Measurements from ENCODE around the gene TLR5.
A peak's percentile ranks its signal among the peaks of the same experiment; 100 is the strongest.
"Not testable (repeated sequence)": the region's sequence is repeated elsewhere in the genome, so short reads cannot be mapped to it uniquely, and the experiment has no call there.

Gene TLR5

DNA sequence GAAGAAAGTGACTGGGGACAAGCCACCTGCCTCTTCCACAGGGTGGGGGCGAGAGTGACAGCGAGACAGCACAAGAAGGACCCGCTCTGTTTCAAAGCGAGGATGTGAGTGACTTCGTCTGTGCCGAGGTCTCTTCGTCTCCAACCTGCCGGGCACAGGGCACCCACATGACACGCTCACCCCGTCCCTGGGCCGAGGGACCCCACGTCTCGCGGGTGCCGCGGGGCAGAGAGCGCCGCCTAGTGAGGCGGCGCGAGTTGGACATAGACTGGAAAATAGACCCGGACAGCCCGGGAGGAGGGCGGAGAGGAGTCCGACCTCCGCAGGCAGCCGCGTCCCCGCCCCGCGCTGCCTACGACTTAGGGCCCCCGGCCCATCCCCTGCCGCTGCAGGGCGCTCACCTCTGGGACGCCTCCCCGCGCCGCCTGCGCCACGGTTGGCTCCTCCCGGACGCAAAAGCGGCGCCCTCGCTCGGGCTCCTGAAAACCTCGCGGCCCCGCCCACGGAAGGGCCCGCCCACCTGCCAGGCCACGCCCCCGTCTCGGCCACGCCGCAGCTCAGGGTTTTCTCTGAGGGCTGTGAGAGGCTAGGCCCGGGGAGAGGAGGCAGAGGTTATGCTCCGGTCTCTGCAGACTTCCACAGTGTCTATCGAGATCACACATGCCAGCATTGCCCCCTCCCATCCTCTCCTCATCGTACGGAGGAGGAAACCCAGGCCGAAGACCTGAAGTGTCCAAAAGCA, at the start of gene TLR5:
Gene TLR5, minus strand, starts transcription at position 454 of the 742 bp plus-strand sequence. CDS start 30,217 bp downstream, outside the sequence.
- DNase-seq (ENCODE audit: low spot score), result peak; percentile 95

- DNase-seq (ENCODE audit: low spot score), result no peak
These were observed 47.1 kb upstream of the TLR5 start for GRCh38 chr1:223189903-223190724.

GRCh38 chr1:223189525-223189902, 46.5 kb upstream of the TLR5 start:
- DNase-seq (ENCODE audit: low spot score), result no peak

DNA sequence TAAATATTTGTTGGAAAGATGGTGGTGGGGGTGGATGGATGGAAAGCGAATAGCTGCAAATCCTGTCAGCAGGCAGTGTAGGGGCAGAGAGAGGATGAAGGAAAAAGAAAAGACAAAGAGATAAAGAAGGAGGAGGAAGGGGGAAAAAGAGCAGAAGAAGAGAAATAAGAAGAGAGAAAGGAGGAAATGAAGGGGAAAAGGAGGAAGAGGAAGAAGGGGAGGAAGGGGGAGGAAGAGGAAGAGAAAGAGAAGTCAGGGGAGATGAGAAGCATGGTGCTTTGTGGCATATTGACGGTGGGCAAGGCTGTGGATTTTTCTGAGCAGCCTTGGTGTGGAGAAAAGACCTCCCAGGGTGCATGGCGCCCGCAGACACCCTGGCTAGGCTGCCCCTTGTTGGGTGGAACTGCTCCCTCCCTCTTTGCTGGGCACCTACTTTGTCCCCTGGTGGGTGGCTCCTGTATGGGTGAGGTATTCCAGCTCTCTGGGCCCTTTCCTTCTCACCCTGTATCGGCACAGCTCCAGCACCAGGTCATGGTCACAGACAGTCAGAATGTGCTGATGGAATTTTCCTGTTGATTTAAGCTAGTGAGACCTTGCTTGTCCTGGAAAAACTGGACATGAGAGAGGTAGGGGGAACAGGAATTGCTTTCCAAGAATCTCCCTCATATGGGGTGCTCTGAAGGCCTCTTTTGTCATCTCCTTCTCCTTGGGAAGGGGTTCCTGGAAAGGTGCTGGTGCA, 45.7 kb upstream of the TLR5 start:
- DNase-seq (ENCODE audit: low spot score), result no peak

DNA sequence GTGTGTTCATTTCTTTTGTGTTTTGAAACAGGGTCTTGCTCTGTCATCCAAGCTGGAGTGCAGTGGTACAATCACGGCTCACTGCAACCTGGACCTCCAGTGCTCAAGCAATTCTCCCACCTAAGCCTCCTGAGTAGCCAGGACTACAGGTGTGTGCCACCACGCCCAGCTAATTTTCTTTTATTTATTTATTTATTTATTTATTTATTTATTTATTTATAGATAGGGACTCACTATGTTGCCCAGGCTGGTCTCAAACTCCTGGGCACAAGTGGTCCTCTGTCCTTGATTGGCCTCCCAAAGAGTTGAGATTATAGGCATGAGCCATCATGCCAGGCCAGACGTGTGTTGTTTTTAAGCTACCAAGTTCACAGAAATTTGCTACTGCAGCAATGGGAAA, 43.8 kb upstream of the TLR5 start:
- no peak for DNase-seq (ENCODE audit: low spot score)

- DNase-seq (ENCODE audit: low spot score), result no peak
These were observed 40.3 kb upstream of the TLR5 start for GRCh38 chr1:223183268-223183862.

DNA sequence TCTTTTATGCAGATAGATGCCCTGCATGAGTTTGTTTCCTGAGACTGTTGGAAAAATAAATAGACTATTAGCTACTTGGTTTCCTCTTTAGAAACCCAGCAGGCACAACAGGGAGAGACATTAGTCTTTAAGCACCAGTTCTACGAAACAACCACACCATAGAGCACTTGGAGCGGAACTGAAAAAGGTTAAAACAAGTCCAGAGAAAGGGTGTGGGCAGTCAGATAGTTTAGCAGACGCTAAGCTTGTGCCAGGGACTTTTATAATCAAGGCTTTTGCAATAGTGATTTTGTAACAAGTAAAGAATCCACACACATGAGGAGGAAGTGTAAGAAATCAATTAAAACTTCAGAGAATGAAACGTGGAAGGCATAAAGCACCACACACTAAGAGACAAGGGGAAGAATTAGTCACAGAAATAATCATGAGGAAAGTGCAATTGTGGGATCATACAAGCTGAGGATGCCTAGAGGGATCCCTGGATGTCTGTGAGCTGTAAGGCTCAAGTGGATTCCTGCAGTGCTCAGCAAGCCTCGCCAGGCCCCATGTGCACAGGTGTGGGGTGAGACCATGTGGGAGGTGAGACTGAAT, 37.8 kb upstream of the TLR5 start:
- no peak for DNase-seq (ENCODE audit: low spot score)

- DNase-seq (ENCODE audit: low spot score), result no peak
These were observed 36.7 kb upstream of the TLR5 start for GRCh38 chr1:223179786-223180185.

- no peak for DNase-seq (ENCODE audit: low spot score)
These were observed 36.2 kb upstream of the TLR5 start for GRCh38 chr1:223179280-223179679.

- DNase-seq (ENCODE audit: low spot score), result no peak
These were observed 34.6 kb upstream of the TLR5 start for GRCh38 chr1:223177681-223178080.

GRCh38 chr1:223176437-223176836, 33.4 kb upstream of the TLR5 start:
- no peak for DNase-seq (ENCODE audit: low spot score)

- DNase-seq (ENCODE audit: low spot score), result no peak
These were observed 32.6 kb upstream of the TLR5 start for GRCh38 chr1:223175633-223176032.

DNA sequence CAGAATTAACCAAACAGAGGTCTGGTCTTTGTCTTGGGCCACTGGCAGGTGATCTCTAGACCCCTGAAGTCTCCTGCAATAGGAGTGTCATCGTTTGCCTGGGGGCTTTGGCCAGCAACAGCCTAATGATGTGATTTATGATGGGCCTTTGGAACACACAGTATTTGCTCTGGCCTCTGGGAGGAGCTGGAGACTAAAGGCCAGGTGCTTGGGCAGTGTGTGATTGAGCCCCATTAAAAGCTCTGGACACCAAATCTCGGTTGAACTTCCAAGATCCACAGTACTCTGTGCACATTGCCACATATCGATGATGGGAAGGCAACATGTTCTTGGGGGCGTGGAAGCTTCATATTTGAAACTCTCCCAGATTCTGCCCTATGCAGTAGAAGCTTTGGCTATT, 32.0 kb upstream of the TLR5 start:
- DNase-seq (ENCODE audit: low spot score), result no peak

GRCh38 chr1:223169458-223169857, 26.4 kb upstream of the TLR5 start:
- DNase-seq (ENCODE audit: low spot score), result not testable (repeated sequence)

DNA sequence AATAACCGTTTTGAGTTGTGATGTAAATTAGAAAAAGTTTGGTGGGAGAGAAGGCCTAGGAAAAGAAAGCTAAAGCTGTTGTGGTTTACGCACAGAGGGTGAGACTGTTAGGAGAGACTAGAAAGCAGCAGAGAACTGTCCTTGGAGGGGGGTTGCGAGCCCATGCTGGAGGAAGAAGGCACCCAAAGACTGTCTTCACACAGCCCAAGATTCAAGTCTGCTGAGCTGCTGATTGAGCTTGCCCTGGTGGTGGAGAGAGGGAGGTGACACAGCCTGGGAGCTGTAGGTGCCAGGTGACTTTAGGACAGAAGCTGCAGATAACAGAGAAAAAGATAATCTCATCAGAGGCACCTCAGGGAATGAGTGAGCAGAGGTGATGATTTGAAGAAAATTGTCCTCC, 18.3 kb upstream of the TLR5 start:
- DNase-seq (ENCODE audit: low spot score), result no peak

GRCh38 chr1:223156343-223156742, 13.3 kb upstream of the TLR5 start:
- no peak for DNase-seq (ENCODE audit: low spot score)

GRCh38 chr1:223155153-223155552, 12.1 kb upstream of the TLR5 start:
- no peak for DNase-seq (ENCODE audit: low spot score)

- no peak for DNase-seq (ENCODE audit: low spot score)
These were observed 10.4 kb upstream of the TLR5 start for GRCh38 chr1:223153177-223154119.

- DNase-seq (ENCODE audit: low spot score), result no peak
These were observed 9.4 kb upstream of the TLR5 start for GRCh38 chr1:223152399-223152798.

DNA sequence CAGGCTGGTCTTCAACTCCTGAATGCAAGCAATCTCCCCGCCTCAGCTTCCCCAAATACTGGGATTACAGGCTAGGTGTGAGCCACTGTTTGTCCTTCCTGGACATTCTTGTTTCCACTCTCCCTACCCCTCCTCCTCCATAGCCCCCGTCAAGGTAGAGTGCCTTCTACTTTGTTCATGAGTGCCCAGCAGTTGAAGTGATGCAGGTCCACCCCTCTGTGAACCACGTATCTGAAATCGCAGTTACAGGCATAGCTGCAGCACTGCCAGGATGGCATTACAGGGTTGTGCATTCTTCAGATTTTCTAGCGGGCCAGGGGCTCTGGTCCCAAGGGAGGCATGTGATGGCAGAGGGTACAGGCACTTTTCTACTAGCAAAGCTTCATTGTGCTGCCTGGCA, 7.4 kb upstream of the TLR5 start:
- no peak for DNase-seq (ENCODE audit: low spot score)

DNA sequence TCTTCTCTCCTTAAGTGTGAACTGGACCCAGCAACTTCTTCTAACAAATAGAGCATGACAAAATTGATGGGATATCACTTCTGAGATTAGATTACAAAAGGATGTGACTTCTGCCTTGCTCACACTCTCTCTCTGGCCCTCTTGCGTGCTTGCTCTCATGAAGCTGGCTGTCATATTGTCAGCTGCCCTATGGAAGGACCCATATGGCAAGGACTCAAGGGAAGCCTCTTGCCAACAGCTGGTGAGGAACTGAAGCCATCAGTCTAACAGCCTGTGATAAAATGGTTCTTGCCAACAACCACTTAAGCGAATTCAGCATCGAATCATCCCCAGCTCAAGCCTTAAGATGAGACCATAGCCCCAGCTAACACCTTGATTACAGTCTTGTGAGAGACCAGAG, 4.8 kb upstream of the TLR5 start:
- no peak for DNase-seq (ENCODE audit: low spot score)

Measured in D341Med (cell line).